GM21526 (cell line): ENCODE measurements around the gene SNUPN.
"Not testable (repeated sequence)": the region's sequence is repeated elsewhere in the genome, so short reads cannot be mapped to it uniquely, and the experiment has no call there.

ENCODE experiments used
- ATAC-seq: cut with Tn5 transposase; IDR thresholded peaks from one replicate; pipeline ENCODE4 v1.9.1; 2021; ENCODE audit warnings: moderate library complexity; ENCODE audit not compliant: unreplicated experiment, low FRiP score

SNUPN gene

GRCh38 chr15:75637245-75638009 is 11.9 kb upstream of the SNUPN start:
- no peak for ATAC-seq

- ATAC-seq: no peak
Observed at GRCh38 chr15:75636026-75636425, 10.5 kb upstream of the SNUPN start.

- not testable (repeated sequence) for ATAC-seq
Observed at GRCh38 chr15:75633922-75634321, 8.4 kb upstream of the SNUPN start.

GRCh38 chr15:75631935-75632334 is 6.4 kb upstream of the SNUPN start:
- ATAC-seq: no peak

- ATAC-seq: no peak
Observed at GRCh38 chr15:75622505-75622904, 3.0 kb downstream of the SNUPN start.

GRCh38 chr15:75620841-75621391 is 4.6 kb downstream of the SNUPN start:
- no peak for ATAC-seq

- ATAC-seq: no peak
Observed at GRCh38 chr15:75620058-75620820, 5.3 kb downstream of the SNUPN start.

GRCh38 chr15:75616766-75617165 is 8.8 kb downstream of the SNUPN start:
- no peak for ATAC-seq

- ATAC-seq: no peak
Observed at GRCh38 chr15:75606711-75607699, 18.5 kb downstream of the SNUPN start.

- ATAC-seq: no peak
Observed at GRCh38 chr15:75606026-75606425, 19.5 kb downstream of the SNUPN start.

GRCh38 chr15:75599401-75599800 is 26.1 kb downstream of the SNUPN start:
- no peak for ATAC-seq

GRCh38 chr15:75598361-75598760 is 27.2 kb downstream of the SNUPN start:
- ATAC-seq: no peak

GRCh38 chr15:75597667-75598341 is 27.7 kb downstream of the SNUPN start:
- no peak for ATAC-seq

- ATAC-seq: no peak
Observed at GRCh38 chr15:75596703-75597345, 28.7 kb downstream of the SNUPN start.

GRCh38 chr15:75594276-75594675 is 31.2 kb downstream of the SNUPN start:
- ATAC-seq: no peak

GRCh38 chr15:75591655-75592364 is 33.7 kb downstream of the SNUPN start:
- ATAC-seq: no peak

- no peak for ATAC-seq
Observed at GRCh38 chr15:75590239-75590638, 35.3 kb downstream of the SNUPN start.

GRCh38 chr15:75589071-75589470 is 36.5 kb downstream of the SNUPN start:
- ATAC-seq: no peak

GRCh38 chr15:75586422-75586821 is 39.1 kb downstream of the SNUPN start:
- not testable (repeated sequence) for ATAC-seq
